Smooth muscle cell (in vitro differentiated cells): ENCODE measurements around the gene EFNA5. TPM values are rescaled to one million over a fixed set of nuclear protein-coding genes. Genes with fewer than 3 reads are reported as not detected.

Source experiments
- DNase-seq: peaks from one replicate; lab custom pipeline; 2025; ENCODE audit not compliant: unreplicated experiment; lab: John Stamatoyannopoulos, UW
- H2AFZ ChIP-seq: fragments of 200-600 bp; sonication (generic); 2 replicates; pipeline ENCODE4 v1.6.0; 2016; ENCODE audit warnings: antibody characterized with exemption, low read depth, mild to moderate bottlenecking
- H3F3A ChIP-seq: fragments of 200-600 bp; sonication (generic); 2 replicates; pipeline ENCODE4 v1.6.0; 2017; ENCODE audit warnings: antibody characterized with exemption, low read depth
- H3K27ac ChIP-seq: fragments of 200-600 bp; sonication (generic); 2 replicates; pipeline ENCODE4 v1.5.1; 2016; ENCODE audit warnings: low read depth, mild to moderate bottlenecking
- H3K27me3 ChIP-seq: fragments of 200-600 bp; sonication (generic); 2 replicates; pipeline ENCODE4 v1.6.1; 2016; ENCODE audit warnings: low read depth, mild to moderate bottlenecking
- H3K36me3 ChIP-seq: fragments of 200-600 bp; sonication (generic); 2 replicates; pipeline ENCODE4 v1.5.1; 2016; ENCODE audit warnings: low read depth
- H3K4me1 ChIP-seq: fragments of 200-600 bp; sonication (generic); 2 replicates; pipeline ENCODE4 v1.5.1; 2016; ENCODE audit warnings: low read depth
- H3K4me2 ChIP-seq: fragments of 200-600 bp; sonication (generic); 2 replicates; pipeline ENCODE4 v1.6.0; 2016; ENCODE audit warnings: mild to moderate bottlenecking
- H3K4me3 ChIP-seq: fragments of 200-600 bp; sonication (generic); 2 replicates; pipeline ENCODE4 v1.5.1; 2016; ENCODE audit warnings: mild to moderate bottlenecking
- H3K79me2 ChIP-seq: fragments of 200-600 bp; sonication (generic); 2 replicates; pipeline ENCODE4 v1.6.0; 2016; ENCODE audit warnings: low read depth, mild to moderate bottlenecking
- H3K9ac ChIP-seq: fragments of 200-600 bp; sonication (generic); 2 replicates; pipeline ENCODE4 v1.6.0; 2016; ENCODE audit warnings: low read depth
- H3K9me3 ChIP-seq: fragments of 200-600 bp; sonication (generic); replicated peaks from 2 replicates; pipeline ENCODE4 v1.5.1; 2016; ENCODE audit warnings: low read depth
- H4K20me1 ChIP-seq: fragments of 200-600 bp; sonication (generic); 2 replicates; pipeline ENCODE4 v1.6.0; 2016; ENCODE audit warnings: low read depth
- WGBS: methylation state at CpG from one replicate; pipeline ENCODE4 v1.1.7; 2016; ENCODE audit warnings: low lambda C conversion rate; 5-methylcytosine and 5-hydroxymethylcytosine counted together
- polyA plus RNA-seq: library from polyadenylated mRNA; unstranded; fragments of >200 nt; fragmentation: Nextera tagmentation; extraction: Ambion mirVana; gene quantifications from 2 replicates; pipeline ENCODE4 v1.2.1, GENCODE V29; 2016
- total RNA-seq: library from RNA; depleted of rRNA; stranded (reverse); fragments of >200 nt; gene quantifications from 2 replicates; pipeline ENCODE4 v1.2.3, GENCODE V29; 2014
- TF ChIP-seq, protein P1 (sequence below): fragments of 200-600 bp; sonication (generic); IDR thresholded peaks from 2 replicates; pipeline ENCODE4 v1.5.1; 2017; ENCODE audit warnings: borderline replicate concordance, mild to moderate bottlenecking, antibody characterized with exemption; ENCODE audit not compliant: insufficient read depth, poor library complexity, severe bottlenecking

The EFNA5 gene
- total and polyA plus RNA-seq, 2 experiments from 2014 or later, result 0.32 to 8.8 TPM

DNA sequence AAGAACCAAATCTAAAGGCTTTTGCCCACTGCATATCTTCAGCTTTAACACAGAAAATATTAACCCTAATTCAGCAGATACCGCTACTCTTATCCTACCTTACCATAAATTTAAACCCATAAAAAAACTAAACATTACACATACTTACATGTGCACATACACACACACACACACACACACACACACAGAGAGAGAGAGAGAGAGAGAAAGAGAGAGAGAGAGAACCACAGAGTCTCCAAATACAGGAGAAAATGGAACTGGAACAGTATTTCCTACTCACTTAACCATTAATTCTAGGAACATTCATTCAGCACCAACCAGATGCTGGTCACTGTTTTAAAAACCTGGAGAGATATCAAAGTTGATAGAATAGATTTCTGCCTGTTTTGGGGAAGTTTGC lies 53.7 kb downstream of the EFNA5 start:
- no peaks in the 10 kb centered on the region for H3K36me3 ChIP-seq
- no peak overlapping the region for H3K4me2 ChIP-seq
- no peak overlapping the region for H3K4me3 ChIP-seq
- H3K27ac ChIP-seq, result no peak overlapping the region
- H3K9me3 ChIP-seq, result no peaks in the 10 kb centered on the region
- no peak for DNase-seq
- H3K4me1 ChIP-seq, result peaks cover 15% of the 10 kb centered on the region
- H3F3A ChIP-seq, result no peaks in the 10 kb centered on the region
- 92% methylated on average over 1 of the region's 1 CpG for WGBS
- no peak overlapping the region for H2AFZ ChIP-seq
- H4K20me1 ChIP-seq, result no peaks in the 10 kb centered on the region
- H3K27me3 ChIP-seq, result no peaks in the 10 kb centered on the region
- H3K9ac ChIP-seq, result no peak overlapping the region
- TF ChIP-seq, protein P1, sequence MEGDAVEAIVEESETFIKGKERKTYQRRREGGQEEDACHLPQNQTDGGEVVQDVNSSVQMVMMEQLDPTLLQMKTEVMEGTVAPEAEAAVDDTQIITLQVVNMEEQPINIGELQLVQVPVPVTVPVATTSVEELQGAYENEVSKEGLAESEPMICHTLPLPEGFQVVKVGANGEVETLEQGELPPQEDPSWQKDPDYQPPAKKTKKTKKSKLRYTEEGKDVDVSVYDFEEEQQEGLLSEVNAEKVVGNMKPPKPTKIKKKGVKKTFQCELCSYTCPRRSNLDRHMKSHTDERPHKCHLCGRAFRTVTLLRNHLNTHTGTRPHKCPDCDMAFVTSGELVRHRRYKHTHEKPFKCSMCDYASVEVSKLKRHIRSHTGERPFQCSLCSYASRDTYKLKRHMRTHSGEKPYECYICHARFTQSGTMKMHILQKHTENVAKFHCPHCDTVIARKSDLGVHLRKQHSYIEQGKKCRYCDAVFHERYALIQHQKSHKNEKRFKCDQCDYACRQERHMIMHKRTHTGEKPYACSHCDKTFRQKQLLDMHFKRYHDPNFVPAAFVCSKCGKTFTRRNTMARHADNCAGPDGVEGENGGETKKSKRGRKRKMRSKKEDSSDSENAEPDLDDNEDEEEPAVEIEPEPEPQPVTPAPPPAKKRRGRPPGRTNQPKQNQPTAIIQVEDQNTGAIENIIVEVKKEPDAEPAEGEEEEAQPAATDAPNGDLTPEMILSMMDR, result no peak
- H3K79me2 ChIP-seq, result no peaks in the 10 kb centered on the region

GRCh38 chr5:107616213-107616612 lies 54.5 kb downstream of the EFNA5 start:
- TF ChIP-seq, protein P1, result no peak
- 92% methylated on average over 4 of the region's 4 CpGs for WGBS
- no peaks in the 10 kb centered on the region for H3K79me2 ChIP-seq

GRCh38 chr5:107615299-107615817 lies 55.4 kb downstream of the EFNA5 start:
- no peak overlapping the region for H3K4me2 ChIP-seq
- H4K20me1 ChIP-seq, result no peaks in the 10 kb centered on the region

More at GRCh38 chr5:107616213-107616612, 54.5 kb downstream of the EFNA5 start:
- H4K20me1 ChIP-seq, result no peaks in the 10 kb centered on the region
- no peaks in the 10 kb centered on the region for H3K27me3 ChIP-seq
- no peak overlapping the region for H3K9ac ChIP-seq
- DNase-seq, result no peak
- no peaks in the 10 kb centered on the region for H3K9me3 ChIP-seq
- no peak overlapping the region for H3K4me3 ChIP-seq
- no peak overlapping the region for H3K4me2 ChIP-seq
- H3F3A ChIP-seq, result no peaks in the 10 kb centered on the region
- H2AFZ ChIP-seq, result no peak overlapping the region
- no peak overlapping the region for H3K27ac ChIP-seq
- H3K36me3 ChIP-seq, result no peaks in the 10 kb centered on the region
- peaks cover 19% of the 10 kb centered on the region for H3K4me1 ChIP-seq

More at GRCh38 chr5:107615299-107615817, 55.4 kb downstream of the EFNA5 start:
- Histone ChIP-seq H3K36me3 (no peaks in the 10 kb centered on the region), H3K9ac (no peak overlapping the region), H3K79me2 (no peaks in the 10 kb centered on the region), H3F3A (no peaks in the 10 kb centered on the region), H3K4me1 (peaks cover 19% of the 10 kb centered on the region), H3K9me3 (no peaks in the 10 kb centered on the region), H2AFZ (peak overlapping the region; percentile 38), H3K27me3 (no peaks in the 10 kb centered on the region), H3K4me3 (no peak overlapping the region), H3K27ac (no peak overlapping the region)
- no peak for DNase-seq
- TF ChIP-seq, protein P1, result no peak
- 67% methylated on average over 7 of the region's 7 CpGs for WGBS
